Measurements from ENCODE around the gene EML1. TPM values are rescaled to one million over a fixed set of nuclear protein-coding genes. Genes with fewer than 3 reads are reported as not detected.

The EML1 gene
- total RNA-seq, 2 experiments from 2014 or later, result not detected

- intact Hi-C loops (cut with micrococcal nuclease; ENCODE audit: unreplicated experiment), result no loop called here
- Histone ChIP-seq H2AFZ (ENCODE audit: low read length) (no peak overlapping the region), H3K4me2 (ENCODE audit: low read length) (no peak overlapping the region), H3K27ac (ENCODE audit: low read depth, low read length, poor library complexity, severe bottlenecking) (no peak overlapping the region), H3K4me3 (ENCODE audit: low read depth, low read length, poor library complexity, severe bottlenecking) (no peak overlapping the region), H3K4me1 (ENCODE audit: insufficient read depth, low read length, poor library complexity, severe bottlenecking) (peaks cover 5% of the 10 kb centered on the region), H4K20me1 (ENCODE audit: insufficient read depth, low read length) (no peaks in the 10 kb centered on the region), H3K9me3 (ENCODE audit: low read length) (no peaks in the 10 kb centered on the region), H3K79me2 (ENCODE audit: insufficient read depth, low read depth, low read length) (no peaks in the 10 kb centered on the region), H3K36me3 (ENCODE audit: insufficient read depth, low read length) (no peaks in the 10 kb centered on the region), H3K9me2 (ENCODE audit: insufficient read depth, low read length) (no peaks in the 10 kb centered on the region)
- ChIA-PET CTCF (ENCODE audit: unreplicated experiment) (no interaction called here), POLR2A (interaction anchor here (0.6 kb wide), 1 partner anchor 132 kb away, joined by 4 read pairs; no protein-coding TSS in a partner anchor)
- TF ChIP-seq EZH2phosphoT487 (IDR thresholded peaks at IDR 0.05; ENCODE audit: borderline replicate concordance, low read depth, low read length) (no peak), CTCF (conservative IDR thresholded peaks at IDR 0.05; ENCODE audit: low read length) (no peak)
- DNase-seq (ENCODE audit: low spot score), result no peak
- BruUV-seq (replicated peaks), result no TSS peak
These were observed 45.5 kb upstream of the EML1 start for GRCh38 chr14:99747582-99748330.

GRCh38 chr14:99748529-99748928 lies 44.7 kb upstream of the EML1 start:
- Histone ChIP-seq H3K9me3 (ENCODE audit: low read length) (no peaks in the 10 kb centered on the region), H3K9me2 (ENCODE audit: insufficient read depth, low read length) (no peaks in the 10 kb centered on the region), H3K79me2 (ENCODE audit: insufficient read depth, low read depth, low read length) (no peaks in the 10 kb centered on the region), H3K4me3 (ENCODE audit: low read depth, low read length, poor library complexity, severe bottlenecking) (no peak overlapping the region), H4K20me1 (ENCODE audit: insufficient read depth, low read length) (no peaks in the 10 kb centered on the region), H3K4me2 (ENCODE audit: low read length) (no peak overlapping the region), H3K27ac (ENCODE audit: low read depth, low read length, poor library complexity, severe bottlenecking) (no peak overlapping the region), H3K4me1 (ENCODE audit: insufficient read depth, low read length, poor library complexity, severe bottlenecking) (peaks cover 6% of the 10 kb centered on the region), H3K36me3 (ENCODE audit: insufficient read depth, low read length) (no peaks in the 10 kb centered on the region), H2AFZ (ENCODE audit: low read length) (no peak overlapping the region)
- ChIA-PET POLR2A (no interaction called here), CTCF (ENCODE audit: unreplicated experiment) (no interaction called here)
- no peak for DNase-seq (ENCODE audit: low spot score)
- intact Hi-C loops (cut with micrococcal nuclease; ENCODE audit: unreplicated experiment), result no loop called here
- BruUV-seq (replicated peaks), result no TSS peak
- no peak for TF ChIP-seq EZH2phosphoT487 (IDR thresholded peaks at IDR 0.05; ENCODE audit: borderline replicate concordance, low read depth, low read length)
- no peak for TF ChIP-seq CTCF (conservative IDR thresholded peaks at IDR 0.05; ENCODE audit: low read length)

- H2AFZ ChIP-seq (ENCODE audit: low read length), result no peak overlapping the region
- ChIA-PET POLR2A (no interaction called here), CTCF (ENCODE audit: unreplicated experiment) (no interaction called here)
- H3K9me2 ChIP-seq (ENCODE audit: insufficient read depth, low read length), result no peaks in the 10 kb centered on the region
- intact Hi-C loops (cut with micrococcal nuclease; ENCODE audit: unreplicated experiment), result no loop called here
- TF ChIP-seq EZH2phosphoT487 (IDR thresholded peaks at IDR 0.05; ENCODE audit: borderline replicate concordance, low read depth, low read length) (no peak), CTCF (conservative IDR thresholded peaks at IDR 0.05; ENCODE audit: low read length) (peak; percentile 40)
- H3K4me2 ChIP-seq (ENCODE audit: low read length), result no peak overlapping the region
- DNase-seq (ENCODE audit: low spot score), result no peak
- no peak overlapping the region for H3K27ac ChIP-seq (ENCODE audit: low read depth, low read length, poor library complexity, severe bottlenecking)
- BruUV-seq (replicated peaks), result no TSS peak
- peaks cover 6% of the 10 kb centered on the region for H3K4me1 ChIP-seq (ENCODE audit: insufficient read depth, low read length, poor library complexity, severe bottlenecking)
- no peaks in the 10 kb centered on the region for H3K79me2 ChIP-seq (ENCODE audit: insufficient read depth, low read depth, low read length)
- H3K4me3 ChIP-seq (ENCODE audit: low read depth, low read length, poor library complexity, severe bottlenecking), result no peak overlapping the region
- no peaks in the 10 kb centered on the region for H4K20me1 ChIP-seq (ENCODE audit: insufficient read depth, low read length)
- no peaks in the 10 kb centered on the region for H3K9me3 ChIP-seq (ENCODE audit: low read length)
- H3K36me3 ChIP-seq (ENCODE audit: insufficient read depth, low read length), result no peaks in the 10 kb centered on the region
These were observed 44.1 kb upstream of the EML1 start for GRCh38 chr14:99749142-99749541.
